ENCODE data around the gene KCTD6.

Gene KCTD6

DNA sequence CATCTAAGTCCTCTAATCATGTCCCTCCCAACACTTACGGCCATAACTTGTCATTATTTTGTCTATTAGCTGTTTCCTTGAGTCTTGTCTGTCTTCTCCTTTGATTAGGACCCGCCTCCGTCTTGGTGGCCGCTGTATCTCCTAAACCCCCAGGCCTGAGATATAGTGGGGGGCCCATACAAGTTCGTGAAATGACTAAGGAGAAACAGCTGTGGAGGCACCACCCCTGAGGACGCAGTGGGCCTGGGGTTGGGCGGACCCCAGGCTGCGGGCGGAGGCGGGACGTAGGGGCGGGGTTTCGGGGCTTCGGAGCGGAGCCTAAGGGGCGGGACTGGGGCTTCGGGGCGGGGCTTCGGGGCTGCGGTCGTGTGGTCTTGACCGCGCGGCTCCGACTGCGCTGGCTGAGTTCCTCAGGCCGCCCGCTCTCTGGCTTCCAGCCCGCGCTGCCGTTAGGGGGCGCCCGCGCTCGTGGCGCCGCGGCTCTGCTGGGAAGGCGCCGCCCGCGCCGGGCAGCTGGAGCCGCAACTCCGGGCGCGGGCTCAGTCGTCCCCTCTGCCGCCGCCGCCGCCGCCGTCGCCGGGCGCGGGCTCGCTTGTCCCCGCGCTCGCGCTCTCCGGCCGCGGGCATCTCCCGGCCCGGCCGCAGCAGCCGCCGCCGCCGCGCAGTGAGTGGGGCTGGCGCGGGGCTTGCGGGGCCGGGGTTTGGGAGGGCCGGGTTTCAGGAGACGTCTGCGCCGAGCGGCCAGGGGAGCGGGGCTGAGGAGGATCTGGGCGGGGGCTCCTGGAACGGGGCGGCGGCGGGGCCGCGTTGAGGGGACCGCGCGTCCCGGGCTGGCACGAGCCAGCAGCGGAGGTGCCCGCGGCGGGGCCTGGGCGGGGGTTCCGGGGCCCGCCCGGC, at the start of gene KCTD6:
TSS of gene KCTD6 (plus strand) at position 591 of the 897 bp plus-strand sequence. CDS start 6,660 bp downstream, outside the sequence.
- peak; percentile 78 for DNase-seq

DNA sequence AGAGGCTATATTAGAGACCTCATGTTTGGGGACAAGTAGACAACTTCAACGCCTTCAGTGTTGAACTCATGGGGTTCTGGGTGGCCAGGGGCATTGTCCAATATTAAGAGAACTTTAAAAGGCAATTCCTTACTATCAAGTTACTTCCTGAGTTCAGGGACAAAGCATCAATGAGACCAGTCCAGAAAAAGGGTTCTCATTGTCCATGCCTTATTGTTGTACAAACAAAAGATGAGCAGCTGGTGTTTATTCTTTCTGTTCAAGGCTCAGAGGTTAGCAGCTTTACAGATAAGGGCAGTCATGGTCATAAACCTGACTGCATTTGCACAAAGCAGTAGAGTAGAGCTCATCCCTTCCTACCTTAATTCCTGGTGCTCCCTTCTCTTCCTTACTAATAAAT, 39.7 kb upstream of the KCTD6 start:
- no peak for DNase-seq

- no peak for DNase-seq
Observed at GRCh38 chr3:58459160-58459559, 32.7 kb upstream of the KCTD6 start.

- no peak for DNase-seq
Observed at GRCh38 chr3:58462829-58463180, 29.1 kb upstream of the KCTD6 start.

DNA sequence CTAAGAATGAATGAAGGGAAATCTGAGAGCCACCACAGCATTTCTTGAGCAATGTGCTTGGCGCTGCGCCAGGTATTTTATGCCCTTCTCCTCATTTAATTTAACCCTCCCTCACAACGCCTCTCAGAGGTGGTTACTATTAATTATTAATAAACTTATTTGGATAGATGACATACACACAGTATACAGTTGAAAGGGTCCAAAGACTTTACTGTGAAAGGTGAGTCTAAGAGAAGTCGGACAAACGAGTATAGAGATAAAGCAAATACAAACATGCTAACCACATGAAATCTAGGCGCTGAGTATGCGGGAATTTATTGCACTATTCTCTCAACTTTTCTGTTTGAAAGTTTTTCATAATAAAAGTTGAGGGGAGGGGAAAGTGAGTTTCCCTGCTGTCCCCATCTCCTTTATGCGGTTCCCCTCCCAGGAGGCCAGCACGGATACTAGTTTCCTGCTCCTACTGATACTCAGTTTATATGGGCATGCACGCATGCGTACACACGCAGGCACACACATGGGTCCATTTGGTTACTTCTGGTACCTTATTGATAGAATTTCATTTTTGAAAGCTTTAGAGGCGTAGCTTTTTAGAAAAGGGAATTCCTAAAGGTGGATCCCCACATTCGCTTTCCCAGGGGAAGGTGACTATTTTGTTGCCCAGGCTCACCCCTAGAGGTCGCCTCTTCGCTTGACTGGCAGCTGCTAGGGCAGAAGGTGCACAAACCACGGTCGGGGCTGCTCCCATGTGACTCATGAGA, 28.5 kb upstream of the KCTD6 start:
- DNase-seq = peak; percentile 83

DNA sequence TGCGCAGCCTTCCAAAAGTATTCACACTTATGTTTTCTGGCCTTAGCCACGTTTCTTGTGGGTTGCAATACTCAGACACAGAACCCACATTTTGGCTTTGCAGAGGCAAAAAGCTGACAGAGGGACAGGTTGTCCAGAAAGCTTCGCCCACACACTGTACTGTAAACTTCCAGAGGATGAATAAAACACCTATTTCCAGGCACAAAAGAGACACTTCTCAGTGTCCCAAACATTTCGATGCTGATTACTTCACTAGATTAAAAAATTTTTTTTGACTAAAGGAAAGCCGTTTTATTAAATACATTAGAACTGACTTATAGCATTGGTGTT, 28.0 kb upstream of the KCTD6 start:
- DNase-seq = no peak

- no peak for DNase-seq
Observed at GRCh38 chr3:58464866-58465265, 27.0 kb upstream of the KCTD6 start.

GRCh38 chr3:58466899-58467563, 24.9 kb upstream of the KCTD6 start:
- no peak for DNase-seq

DNA sequence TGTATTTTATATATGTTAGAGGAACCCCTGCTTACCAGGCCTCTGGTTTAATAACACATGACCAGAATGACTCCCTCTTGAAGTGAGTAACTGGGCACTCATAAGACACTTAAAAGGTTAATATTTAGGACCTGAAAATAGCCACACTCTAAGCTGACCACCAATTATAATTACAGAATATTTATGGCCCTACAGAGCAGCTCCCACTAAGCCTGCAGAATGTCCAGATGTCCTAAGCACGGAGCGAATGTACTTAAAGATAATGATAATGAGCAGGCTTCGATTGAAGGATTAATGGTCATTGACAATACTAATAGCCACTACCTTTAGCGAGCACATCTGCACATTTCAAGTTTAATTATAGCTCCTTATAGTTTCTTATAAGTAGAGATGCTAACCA, 22.8 kb upstream of the KCTD6 start:
- DNase-seq = no peak

GRCh38 chr3:58470363-58471024, 21.4 kb upstream of the KCTD6 start:
- DNase-seq = no peak

DNA sequence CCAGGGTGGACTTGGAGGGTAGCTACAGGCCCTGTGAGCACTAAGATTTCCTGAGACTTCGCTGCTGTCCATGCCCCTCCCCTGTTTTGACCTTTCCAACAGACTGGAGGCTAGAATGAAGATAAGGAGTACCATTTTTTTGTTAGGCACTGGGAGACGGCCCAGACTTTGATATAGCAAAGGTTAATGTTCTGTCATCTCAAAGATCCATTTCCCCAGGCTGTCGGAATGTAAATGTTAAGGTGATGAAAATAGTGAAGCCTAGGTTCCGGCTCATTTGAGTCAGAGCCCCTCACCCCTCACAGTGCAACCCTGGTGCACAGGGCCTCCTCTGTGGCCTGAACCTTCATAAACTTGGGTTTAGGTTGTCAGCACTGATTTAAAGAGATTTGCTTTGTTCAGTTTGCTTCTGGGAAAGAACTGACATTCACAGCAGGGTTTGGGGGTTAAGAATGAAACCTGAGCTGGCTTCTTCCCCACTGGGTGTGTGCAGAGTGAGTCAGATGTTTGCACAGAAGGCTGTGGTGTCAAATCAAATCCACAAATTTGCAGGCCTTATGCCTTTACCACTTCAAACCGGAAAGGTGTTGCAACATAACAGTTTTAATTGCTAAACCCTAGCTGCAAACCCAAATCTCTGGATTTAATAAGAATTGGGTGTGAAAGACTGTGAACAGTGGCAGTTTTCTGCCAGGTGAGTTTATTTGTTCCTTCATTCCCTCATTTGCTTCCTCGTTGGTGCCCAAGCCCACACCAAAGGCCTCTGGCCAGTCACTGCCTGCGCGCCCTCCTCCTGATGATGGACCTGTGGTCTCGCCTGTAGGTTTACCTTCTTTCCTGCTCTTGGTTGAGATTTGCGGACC, 20.6 kb upstream of the KCTD6 start:
- DNase-seq = peak; percentile 55

DNA sequence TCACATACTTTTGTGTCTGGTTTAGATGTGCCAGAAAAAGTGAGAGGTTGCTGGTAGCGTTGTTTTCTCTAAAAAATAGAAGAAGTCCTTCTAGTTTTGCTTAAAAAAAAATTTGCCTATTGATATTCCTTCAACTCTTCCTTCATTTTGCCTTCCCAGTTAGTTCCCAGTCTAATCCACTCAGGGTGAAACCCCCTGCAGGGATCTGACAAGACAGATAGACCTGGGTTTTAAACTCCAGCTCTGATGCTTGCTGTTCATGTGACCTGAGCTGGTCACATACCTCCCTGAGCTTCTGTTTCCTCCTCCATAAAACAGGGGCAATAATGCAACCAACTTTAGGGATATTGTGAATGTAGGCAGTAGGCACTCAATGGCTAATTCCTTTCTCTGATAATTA, 18.6 kb upstream of the KCTD6 start:
- DNase-seq = no peak

GRCh38 chr3:58474348-58474911, 17.5 kb upstream of the KCTD6 start:
- DNase-seq = no peak

DNA sequence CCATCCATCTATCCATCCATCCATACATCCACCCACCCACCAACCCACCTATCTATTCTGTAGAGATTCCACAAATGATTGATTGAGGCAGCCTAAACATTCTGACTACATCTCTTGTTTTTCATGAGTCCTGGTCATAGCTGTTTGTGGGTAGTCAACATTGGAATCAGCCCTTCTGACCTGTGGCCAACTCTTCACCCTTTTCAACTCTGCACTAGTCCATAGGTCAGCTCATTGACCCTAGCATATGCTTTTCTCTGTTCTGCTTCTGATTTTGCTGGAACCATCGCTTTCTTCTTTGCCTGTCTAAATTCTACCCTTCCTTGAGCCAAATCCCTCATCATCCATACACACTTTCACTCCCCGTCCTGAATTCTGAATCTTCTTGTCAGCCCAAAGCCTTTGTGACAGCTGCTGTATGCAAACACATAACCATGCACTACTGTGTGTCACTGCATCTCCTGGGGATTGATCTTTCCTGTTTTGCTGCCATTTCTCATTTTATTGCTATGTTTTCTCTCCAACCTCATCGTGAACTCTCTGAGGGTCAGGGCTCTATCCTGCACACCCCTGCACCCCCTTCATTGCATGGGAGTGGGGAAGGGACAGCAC, 16.8 kb upstream of the KCTD6 start:
- DNase-seq = no peak

- no peak for DNase-seq
Observed at GRCh38 chr3:58478781-58479180, 13.1 kb upstream of the KCTD6 start.

DNA sequence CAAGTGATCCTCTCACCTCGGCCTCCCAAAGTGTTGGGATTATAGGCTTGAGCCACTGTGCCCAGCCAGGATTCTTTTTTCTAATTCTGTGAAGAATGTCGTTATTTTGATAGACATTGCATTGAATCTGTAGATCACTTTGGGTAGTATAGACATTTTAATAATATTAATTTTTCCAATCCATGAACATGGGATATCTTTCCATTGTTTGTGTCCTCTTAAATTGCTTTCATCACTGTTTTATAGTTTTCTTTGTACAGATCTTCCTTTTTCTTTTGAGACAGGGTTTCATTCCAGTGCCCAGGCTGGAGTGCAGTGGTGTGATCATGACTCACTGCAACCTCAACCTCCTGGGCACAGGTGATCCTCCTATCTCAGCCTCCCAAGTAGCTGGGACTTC, 11.6 kb upstream of the KCTD6 start:
- no peak for DNase-seq

DNA sequence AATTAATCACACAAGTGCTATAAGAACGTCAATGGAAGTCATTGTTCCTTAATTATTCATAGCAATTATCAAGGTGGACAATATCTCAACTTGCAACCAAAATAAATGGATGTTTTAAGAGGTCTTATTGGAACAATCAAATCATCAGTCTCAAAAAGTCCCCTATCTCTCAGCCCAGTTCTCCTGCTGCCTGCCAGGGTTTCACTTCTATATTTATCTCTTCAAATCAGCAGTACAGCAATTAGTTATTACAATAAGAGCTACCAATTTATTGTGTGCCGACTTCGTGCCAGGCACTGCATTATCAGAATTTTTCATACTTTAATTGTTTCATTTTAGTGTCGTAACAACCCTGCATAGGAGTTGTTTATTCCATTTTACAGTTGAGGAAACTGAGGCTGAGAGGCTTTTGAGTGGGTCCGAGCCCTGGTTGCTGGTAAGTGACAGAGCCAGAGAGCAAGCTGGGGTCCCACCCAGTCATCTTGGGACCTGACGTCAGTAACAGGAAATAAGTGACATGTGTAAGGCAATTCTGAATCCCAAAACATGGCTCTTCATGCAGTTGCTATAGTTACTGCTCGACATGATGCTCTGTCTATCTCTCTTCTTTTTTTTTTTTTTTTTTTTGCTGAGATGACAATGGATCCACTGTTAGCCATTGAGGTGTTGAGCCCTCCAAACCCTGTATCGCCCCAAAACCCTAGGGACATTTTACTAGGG, 8.8 kb upstream of the KCTD6 start:
- no peak for DNase-seq

GRCh38 chr3:58484045-58484721, 7.7 kb upstream of the KCTD6 start:
- no peak for DNase-seq

DNA sequence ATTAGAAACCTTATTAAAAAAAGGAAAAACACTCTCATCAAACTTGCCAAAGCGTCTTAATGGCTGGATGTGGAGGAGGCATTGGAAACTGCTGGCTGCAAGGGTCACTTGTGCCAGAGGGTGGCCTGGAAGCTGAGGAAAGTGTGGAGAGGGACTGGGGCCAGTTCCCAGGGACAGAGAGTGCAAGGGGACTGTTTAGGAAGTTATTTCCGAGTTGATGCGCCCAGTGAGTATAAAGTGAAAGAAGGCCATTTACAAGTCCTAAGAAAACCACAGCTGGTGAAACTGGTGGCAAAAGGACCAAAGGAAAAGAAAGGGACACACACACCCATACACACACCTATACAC, 7.2 kb upstream of the KCTD6 start:
- DNase-seq = no peak

- DNase-seq = no peak
Observed at GRCh38 chr3:58485801-58486435, 6.0 kb upstream of the KCTD6 start.
